Activated CD8-positive, alpha-beta memory T cell treated with anti-CD3 and anti-CD28 coated beads, Interleukin-2, amount 50 U/mL, for 1 hour (primary cell): ENCODE measurements around the gene RSPRY1.
"Not testable (repeated sequence)": the region's sequence is repeated elsewhere in the genome, so short reads cannot be mapped to it uniquely, and the experiment has no call there.

Experiments used
- DNase-seq: peaks from one replicate; pipeline ENCODE4 v3.0.0-alpha.2; 2020; ENCODE audit errors: extremely low read depth

RSPRY1 gene

GRCh38 chr16:57271867-57272495, 85.9 kb downstream of the RSPRY1 start:
- no peak for DNase-seq

DNA sequence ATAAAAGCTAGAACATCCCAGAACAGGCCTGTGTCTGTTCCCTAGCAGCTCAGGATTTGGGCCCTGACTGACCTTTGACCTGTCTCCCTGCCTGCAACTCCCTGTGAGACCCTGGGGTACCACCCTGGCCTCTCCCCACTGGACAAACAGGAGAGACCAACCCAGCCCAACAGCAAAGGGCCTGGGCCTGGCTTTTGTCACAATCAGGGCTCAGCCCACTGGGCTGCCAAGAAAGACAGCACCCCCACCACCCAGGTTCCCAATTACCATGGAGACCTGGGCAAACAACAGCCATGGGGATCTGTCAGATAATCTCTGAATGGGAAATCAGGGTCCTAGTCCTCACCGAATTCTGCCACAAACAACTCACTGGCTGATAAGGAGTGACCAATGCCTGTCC, 87.2 kb downstream of the RSPRY1 start:
- no peak for DNase-seq

- no peak for DNase-seq
These were observed 87.7 kb downstream of the RSPRY1 start for GRCh38 chr16:57273826-57274225.

- not testable (repeated sequence) for DNase-seq
These were observed 89.8 kb downstream of the RSPRY1 start for GRCh38 chr16:57275946-57276345.

- no peak for DNase-seq
These were observed 90.5 kb downstream of the RSPRY1 start for GRCh38 chr16:57276596-57276995.

DNA sequence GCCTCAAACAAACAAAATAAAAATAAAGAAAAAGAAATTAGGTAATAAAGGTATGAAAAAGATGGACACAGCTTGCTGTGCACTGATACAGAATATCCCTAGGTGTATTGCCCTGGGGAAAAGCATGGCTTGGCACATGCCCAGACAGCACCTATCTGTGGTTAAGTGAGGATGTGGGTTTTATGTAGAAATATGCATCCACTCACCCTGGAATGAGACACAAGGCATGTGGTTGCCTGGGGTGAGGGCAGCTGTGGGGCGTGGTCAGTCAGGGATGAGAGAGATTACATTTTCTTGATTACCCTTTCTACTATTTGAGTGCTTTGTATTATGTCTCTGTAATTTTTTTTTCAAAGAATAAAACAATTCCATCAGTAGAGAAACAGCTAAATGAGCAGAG, 91.5 kb downstream of the RSPRY1 start:
- no peak for DNase-seq

DNA sequence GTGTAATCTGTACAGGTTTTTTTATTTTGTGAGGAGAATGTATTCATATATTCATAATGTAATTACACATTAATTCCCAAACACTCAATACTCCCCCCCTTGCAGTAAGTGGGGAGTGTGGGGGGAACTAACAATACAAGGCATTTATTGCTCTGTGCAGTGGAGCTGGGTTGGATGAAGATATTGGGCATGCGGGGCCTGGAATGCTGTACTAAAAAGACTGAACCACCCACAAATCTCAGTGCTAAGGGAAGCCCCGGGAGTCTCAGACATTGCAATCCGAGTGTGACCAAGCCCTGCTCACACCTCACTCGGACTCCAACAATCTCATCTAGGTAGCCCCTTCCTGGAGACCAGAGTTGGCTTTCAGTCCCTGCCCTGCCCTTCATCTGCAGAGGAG, 92.4 kb downstream of the RSPRY1 start:
- DNase-seq, result no peak

GRCh38 chr16:57279780-57280638, 93.9 kb downstream of the RSPRY1 start:
- DNase-seq, result no peak

GRCh38 chr16:57281791-57282190, 95.7 kb downstream of the RSPRY1 start:
- DNase-seq, result no peak

GRCh38 chr16:57282510-57283213, 96.5 kb downstream of the RSPRY1 start:
- DNase-seq, result no peak

DNA sequence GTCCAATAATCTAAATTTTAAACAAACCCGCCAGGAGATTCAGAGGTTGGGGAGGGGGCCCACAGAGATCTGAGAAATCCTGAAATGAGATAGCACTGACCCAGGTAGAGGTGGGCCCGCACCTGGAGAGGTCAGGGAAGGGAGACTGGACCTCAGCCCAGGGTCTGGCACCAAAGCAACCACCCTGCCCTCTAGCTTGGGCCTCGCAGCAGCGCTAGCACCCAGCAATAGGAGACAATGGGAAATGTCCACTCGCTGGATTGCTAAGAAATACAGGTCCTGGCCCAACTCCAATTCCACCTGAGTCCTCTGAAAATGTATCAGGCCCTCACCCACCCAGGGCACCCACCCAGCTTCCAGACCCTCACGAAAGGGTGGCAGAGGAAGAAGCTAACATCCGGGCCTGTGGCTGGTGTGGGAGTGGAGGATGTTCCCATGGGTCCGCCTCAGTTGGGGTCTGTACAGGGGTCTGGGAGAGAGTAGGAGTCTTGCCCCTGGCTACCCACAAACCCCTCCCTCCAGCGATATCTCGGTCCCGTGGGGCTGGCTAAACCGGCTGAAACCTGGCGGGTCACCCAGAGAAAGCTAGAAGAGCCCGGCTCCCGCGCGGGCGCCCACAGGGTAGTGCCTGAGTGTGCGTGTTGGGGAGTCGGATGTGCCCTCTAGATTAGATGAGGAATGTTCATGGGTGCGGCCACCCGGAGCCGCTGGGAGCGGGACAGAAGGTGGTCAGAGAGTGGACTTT, 97.3 kb downstream of the RSPRY1 start:
- DNase-seq, result no peak

DNA sequence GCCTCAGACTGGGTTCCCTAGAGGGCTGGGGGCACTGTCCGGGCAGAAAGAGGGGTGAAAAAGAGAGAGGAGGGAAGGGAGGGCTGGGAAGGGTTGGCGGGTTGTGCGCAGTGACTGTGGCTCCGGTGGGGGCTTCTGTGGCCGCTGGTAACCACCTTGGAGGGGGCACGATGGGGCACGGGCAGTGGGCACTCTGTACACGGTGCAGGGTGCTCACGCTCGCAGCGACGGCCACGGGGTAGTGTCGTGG, 97.8 kb downstream of the RSPRY1 start:
- DNase-seq, result no peak

DNA sequence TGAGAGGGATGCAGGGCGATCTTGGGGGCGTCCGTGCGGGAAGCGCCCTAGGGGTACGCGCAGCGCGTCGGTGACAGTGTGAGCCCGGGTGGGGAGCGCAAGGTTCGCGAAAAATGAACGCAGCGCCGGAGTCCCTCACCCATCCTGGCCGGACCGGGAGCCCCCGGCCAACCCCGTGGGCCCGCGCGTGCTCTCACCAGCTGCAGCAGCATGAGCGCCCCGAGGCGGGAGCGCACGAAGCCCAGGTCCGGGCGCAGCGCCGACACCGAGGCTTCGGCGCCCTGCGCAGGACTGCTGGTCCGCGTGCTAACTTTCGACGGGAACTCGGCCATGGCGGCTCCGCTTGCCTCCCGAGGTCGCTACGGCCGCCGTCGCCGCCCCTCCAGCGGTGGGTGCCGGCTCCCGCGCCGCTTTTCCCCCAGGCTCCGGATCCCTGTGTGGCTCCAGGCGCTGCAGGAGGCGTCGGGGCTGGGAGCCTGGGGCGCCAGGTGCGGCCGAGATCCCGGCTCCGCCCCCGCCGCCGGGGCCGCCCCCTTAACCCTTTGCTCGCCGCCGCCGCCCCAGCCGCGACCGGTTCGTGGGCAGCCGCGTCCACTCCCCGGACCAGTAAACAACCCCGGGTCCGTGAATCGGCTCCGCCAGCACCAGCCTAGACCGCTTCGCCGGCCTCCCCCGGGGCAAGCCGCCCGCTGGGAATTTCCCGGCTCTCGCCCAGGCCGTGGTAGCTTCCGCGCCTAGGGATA, 98.3 kb downstream of the RSPRY1 start, which contains the start of gene PLLP:
PLLP (minus strand) TSS at position 464 of the 743 bp plus-strand sequence; CDS start at position 332, 132 bp downstream.
- no peak for DNase-seq

DNA sequence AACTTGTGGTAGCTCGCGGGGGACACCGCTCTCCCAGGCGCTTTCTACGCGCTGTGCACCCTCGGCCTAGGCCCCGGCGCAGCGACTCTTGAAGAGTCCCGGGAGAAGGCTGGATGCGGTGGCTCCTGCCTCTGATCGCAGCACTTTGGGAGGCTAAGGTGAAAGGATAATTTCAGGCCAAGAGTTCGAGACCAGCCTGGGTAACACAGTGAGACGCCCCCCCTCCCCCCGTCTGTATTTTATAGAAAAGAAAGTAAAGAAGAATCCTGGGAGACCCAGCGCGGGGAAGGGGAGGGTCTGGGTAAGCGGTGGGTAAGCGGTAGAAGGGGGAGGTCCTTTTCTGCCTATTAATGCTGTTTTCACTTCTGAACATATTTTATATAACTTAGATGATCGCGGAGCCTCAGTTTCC, 98.8 kb downstream of the RSPRY1 start:
- DNase-seq, result no peak

DNA sequence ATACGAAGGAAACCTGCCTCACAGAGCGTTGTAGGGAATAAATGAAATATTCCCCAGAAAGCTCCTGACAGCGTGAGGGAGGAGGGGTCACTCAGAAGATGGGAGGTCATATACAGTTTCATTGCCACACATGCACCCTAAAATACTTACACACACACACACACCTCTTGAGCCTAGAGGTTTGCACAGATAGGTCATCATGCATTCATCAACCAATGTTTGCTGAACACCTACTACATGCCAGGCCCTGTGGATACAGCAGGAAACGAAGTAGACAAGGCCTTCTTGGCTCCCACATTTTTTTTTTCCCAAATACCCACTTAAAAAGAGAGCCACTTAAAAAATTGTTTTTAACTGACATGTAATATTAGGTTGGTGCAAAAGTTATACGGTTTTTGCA, 99.2 kb downstream of the RSPRY1 start:
- no peak for DNase-seq

DNA sequence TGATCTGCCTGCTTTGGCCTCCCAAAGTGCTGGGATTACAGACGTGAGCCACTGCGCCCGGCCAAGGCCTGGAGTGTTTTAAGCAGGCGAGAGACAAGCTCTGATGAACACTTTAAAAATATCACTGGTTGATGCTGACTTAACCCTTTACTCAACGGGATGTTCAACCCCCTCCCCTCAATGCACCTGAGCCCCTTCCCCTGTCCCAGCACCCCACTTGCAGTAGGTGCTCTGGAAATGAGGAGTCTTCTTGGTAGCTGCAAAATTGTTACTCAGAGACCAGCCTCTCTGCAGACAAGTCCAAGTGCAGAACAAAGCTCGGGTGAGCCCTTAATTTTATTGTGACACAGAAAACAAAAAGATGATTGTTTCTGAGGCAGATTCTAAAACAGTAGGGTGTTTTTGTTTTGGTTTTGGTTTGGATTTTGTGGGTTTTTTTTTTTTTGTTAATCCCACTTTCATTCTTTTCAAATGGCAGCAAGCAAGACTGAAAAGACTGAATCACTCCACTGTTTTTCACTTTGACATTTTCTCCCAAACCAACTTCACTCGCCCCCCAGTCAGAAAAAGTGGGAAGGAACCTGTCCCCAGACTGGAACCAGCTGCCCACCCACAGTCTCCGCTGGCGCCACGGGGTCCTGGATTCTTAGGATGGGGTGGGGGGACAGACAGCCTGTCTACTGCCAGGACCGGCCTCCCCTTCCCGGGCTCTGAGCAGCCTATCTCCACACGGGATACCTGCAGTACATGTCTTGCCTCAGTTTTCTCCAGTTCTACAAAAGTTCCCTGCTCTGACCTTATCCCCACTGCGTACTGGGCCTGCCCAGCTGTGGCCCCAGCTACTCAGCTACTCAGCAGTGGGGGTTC, 103.5 kb downstream of the RSPRY1 start:
- no peak for DNase-seq
